ENCODE measurements around the gene CGREF1. TPM values are rescaled to one million over a fixed set of nuclear protein-coding genes. Genes with fewer than 3 reads are reported as not detected.

CGREF1 gene
- total RNA-seq, 4 donors from 2014 or later = 2.3 to 22.9 (median 9.7) TPM

- no peak overlapping the region for H3K4me3 ChIP-seq
- H3K36me3 ChIP-seq = no peaks in the 10 kb centered on the region
- H3K9me3 ChIP-seq = no peaks in the 10 kb centered on the region
- no peak for TF ChIP-seq POLR2A (IDR thresholded peaks at IDR 0.05)
- TF ChIP-seq, protein P1, sequence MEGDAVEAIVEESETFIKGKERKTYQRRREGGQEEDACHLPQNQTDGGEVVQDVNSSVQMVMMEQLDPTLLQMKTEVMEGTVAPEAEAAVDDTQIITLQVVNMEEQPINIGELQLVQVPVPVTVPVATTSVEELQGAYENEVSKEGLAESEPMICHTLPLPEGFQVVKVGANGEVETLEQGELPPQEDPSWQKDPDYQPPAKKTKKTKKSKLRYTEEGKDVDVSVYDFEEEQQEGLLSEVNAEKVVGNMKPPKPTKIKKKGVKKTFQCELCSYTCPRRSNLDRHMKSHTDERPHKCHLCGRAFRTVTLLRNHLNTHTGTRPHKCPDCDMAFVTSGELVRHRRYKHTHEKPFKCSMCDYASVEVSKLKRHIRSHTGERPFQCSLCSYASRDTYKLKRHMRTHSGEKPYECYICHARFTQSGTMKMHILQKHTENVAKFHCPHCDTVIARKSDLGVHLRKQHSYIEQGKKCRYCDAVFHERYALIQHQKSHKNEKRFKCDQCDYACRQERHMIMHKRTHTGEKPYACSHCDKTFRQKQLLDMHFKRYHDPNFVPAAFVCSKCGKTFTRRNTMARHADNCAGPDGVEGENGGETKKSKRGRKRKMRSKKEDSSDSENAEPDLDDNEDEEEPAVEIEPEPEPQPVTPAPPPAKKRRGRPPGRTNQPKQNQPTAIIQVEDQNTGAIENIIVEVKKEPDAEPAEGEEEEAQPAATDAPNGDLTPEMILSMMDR (IDR thresholded peaks at IDR 0.05) = no peak
- intact Hi-C loops (cut with DNase I; ENCODE audit: low total_unique reads) = no loop called here
- H3K4me1 ChIP-seq = peaks cover 0 to 12% of the 10 kb centered on the region in 2 donors
- no peak overlapping the region for H3K27ac ChIP-seq
- DNase-seq = no peak
- no peaks in the 10 kb centered on the region for H3K27me3 ChIP-seq
These were observed 10.0 kb upstream of the CGREF1 start for GRCh38 chr2:27128668-27129571.

DNA sequence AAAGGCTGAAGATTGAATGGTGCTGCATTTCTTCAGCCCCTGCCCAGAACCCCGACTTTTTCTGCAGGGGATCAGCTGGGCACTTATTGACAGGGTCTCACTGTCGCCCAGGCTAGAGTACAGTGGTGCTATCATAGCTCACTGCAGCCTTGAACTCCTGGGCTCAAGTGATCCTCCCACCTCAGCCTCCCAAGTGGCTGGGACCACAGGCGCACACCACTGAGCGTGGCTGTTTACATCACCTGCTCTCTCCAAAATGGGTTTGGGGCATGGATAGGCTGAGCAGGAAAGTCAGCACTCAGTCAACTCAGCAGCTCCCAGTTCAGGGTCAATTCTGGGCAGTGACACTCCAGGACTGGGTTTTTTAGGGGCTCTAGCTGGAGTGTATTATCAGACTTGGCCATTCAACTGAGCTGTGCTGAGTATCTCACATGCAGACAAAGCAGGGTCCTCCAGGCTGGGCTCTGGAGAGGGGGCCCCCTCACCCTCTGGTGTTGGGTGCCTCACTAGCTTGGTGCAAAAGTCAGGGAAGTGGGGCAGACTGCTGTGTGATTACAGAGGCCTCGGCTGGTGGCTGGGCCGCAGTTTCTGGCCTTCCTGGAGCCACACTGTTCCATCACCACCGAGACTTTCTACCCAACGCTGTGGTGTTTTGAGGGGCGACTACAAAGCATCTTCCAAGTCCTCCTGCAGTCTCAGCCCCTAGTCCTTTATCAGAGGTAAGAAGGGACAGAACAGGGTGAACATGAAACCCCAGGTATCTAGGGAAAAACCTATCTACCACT lies 9.1 kb upstream of the CGREF1 start:
- H3K27ac ChIP-seq = no peak overlapping the region
- H3K9me3 ChIP-seq = no peaks in the 10 kb centered on the region
- no peak for TF ChIP-seq POLR2A (IDR thresholded peaks at IDR 0.05)
- TF ChIP-seq, protein P1 (IDR thresholded peaks at IDR 0.05) = no peak
- H3K4me1 ChIP-seq = peaks cover 0 to 5% of the 10 kb centered on the region in 2 donors
- DNase-seq = no peak
- no peaks in the 10 kb centered on the region for H3K36me3 ChIP-seq
- no peak overlapping the region for H3K4me3 ChIP-seq
- no peaks in the 10 kb centered on the region for H3K27me3 ChIP-seq
- intact Hi-C loops (cut with DNase I; ENCODE audit: low total_unique reads) = no loop called here

DNA sequence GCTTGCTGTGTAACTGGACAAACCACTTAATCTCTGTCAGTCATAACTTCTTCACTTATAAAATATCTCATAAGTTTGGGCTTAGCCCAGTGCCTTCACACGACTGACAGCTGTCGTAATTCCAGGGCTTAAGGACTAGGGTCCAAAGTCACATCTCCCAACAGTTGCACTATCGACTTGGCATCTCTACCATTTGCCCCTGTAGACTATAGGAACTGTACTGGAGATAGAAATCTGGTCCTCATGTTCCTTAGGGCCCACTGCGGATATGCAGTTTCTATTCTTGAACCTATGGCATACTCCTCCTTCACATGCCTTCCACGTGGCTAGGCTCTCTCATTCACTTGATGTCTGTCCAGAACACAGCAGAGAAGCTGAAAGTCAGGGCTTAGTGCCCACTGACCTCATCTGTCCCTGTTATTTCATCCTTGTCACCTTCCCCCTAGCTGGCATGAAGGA lies 7.4 kb upstream of the CGREF1 start:
- no peak for DNase-seq
- Histone ChIP-seq H3K36me3 (no peaks in the 10 kb centered on the region), H3K4me3 (no peak overlapping the region), H3K4me1 (no peaks in the 10 kb centered on the region), H3K27ac (no peak overlapping the region), H3K9me3 (no peaks in the 10 kb centered on the region), H3K27me3 (no peaks in the 10 kb centered on the region)
- no peak for TF ChIP-seq POLR2A (IDR thresholded peaks at IDR 0.05)
- TF ChIP-seq, protein P1 (IDR thresholded peaks at IDR 0.05) = no peak
- intact Hi-C loops (cut with DNase I; ENCODE audit: low total_unique reads) = no loop called here

DNA sequence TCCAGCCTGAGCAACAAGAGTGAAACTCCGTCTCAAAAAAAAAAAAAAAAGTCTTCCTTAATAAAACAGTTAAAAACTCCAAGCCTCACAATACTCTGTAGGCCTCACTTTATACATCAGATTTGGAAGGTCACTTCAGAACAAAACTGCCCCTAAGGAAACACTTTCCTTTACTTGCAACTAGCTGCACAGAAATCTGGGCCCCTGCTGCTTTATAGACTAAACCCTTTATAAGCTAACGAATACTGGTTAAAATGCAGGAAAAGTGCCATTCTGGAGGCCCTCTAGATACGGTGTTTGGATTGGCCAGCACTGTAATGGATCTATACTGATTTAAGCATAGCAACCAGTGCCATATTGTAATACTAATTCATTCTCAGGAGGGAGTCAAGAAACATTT lies 6.2 kb upstream of the CGREF1 start:
- intact Hi-C loops (cut with DNase I; ENCODE audit: low total_unique reads) = no loop called here
- no peaks in the 10 kb centered on the region for H3K4me1 ChIP-seq
- TF ChIP-seq POLR2A (IDR thresholded peaks at IDR 0.05) = no peak
- TF ChIP-seq, protein P1 (IDR thresholded peaks at IDR 0.05) = no peak

More for the DNA sequence above, 6.2 kb upstream of the CGREF1 start:
- H3K27me3 ChIP-seq = no peaks in the 10 kb centered on the region
- no peak overlapping the region for H3K4me3 ChIP-seq
- no peaks in the 10 kb centered on the region for H3K36me3 ChIP-seq
- DNase-seq = no peak
- H3K9me3 ChIP-seq = no peaks in the 10 kb centered on the region
- H3K27ac ChIP-seq = no peak overlapping the region

All from uterus (tissue), 4 donors.